Suprapubic skin (tissue), 4 donors: ENCODE results near the gene GPC5. TPM values are rescaled to one million over a fixed set of nuclear protein-coding genes. Genes with fewer than 3 reads are reported as not detected.

Experiments used
- DNase-seq, 2 donors: peaks; one replicate each; pipeline ENCODE4 v3.0.0-alpha.2; 2019; ENCODE audit warnings: low spot score in 2 of 2
- H3K27ac ChIP-seq: fragments of 200-600 bp; sonication (generic); one replicate; pipeline ENCODE4 v1.5.1; 2019
- H3K27me3 ChIP-seq: fragments of 200-600 bp; sonication (generic); one replicate; pipeline ENCODE4 v1.5.1; 2019
- H3K36me3 ChIP-seq: fragments of 200-600 bp; sonication (generic); one replicate; pipeline ENCODE4 v1.5.1; 2019
- H3K4me1 ChIP-seq: fragments of 200-600 bp; sonication (generic); one replicate; pipeline ENCODE4 v1.5.1; 2019
- H3K4me3 ChIP-seq: fragments of 200-600 bp; sonication (generic); one replicate; pipeline ENCODE4 v1.5.1; 2019; ENCODE audit warnings: mild to moderate bottlenecking
- H3K9me3 ChIP-seq: fragments of 200-600 bp; sonication (generic); one replicate; pipeline ENCODE4 v1.5.1; 2019
- CTCF ChIP-seq, 2 donors: fragments of 200-600 bp in 1 of 2; fragments of 450-650 bp in 1 of 2; sonication (generic) in 1 of 2; IDR thresholded peaks; one replicate each; pipeline ENCODE4 v1.5.1; 2016 to 2019; ENCODE audit warnings: antibody characterized with exemption in 2 of 2, mild to moderate bottlenecking in 1 of 2, moderate library complexity in 1 of 2
- EP300 ChIP-seq: sonication (generic); formaldehyde crosslinking; IDR thresholded peaks from one replicate; pipeline ENCODE4 v1.6.1; 2017; ENCODE audit warnings: antibody characterized with exemption
- POLR2A ChIP-seq, 2 donors: fragments of 450-650 bp; IDR thresholded peaks; one replicate each; pipeline ENCODE4 v1.6.1; 2017; ENCODE audit warnings: antibody characterized with exemption in 2 of 2, mild to moderate bottlenecking in 2 of 2, moderate library complexity in 2 of 2
- POLR2AphosphoS5 ChIP-seq, 3 donors: sonication (generic); formaldehyde crosslinking; IDR thresholded peaks; one replicate each; pipeline ENCODE4 v1.6.1; 2017; ENCODE audit warnings: antibody characterized with exemption in 3 of 3
- WGBS: methylation state at CpG from one replicate; pipeline ENCODE4 v1.1.5; 2018; 5-methylcytosine and 5-hydroxymethylcytosine counted together
- total RNA-seq, 4 donors: library from RNA; depleted of rRNA; stranded (reverse); fragments of >200 nt; gene quantifications; one replicate each; pipeline ENCODE4 v1.1.0, GENCODE V29; 2016

GPC5 gene
- total RNA-seq, 4 donors from 2014 or later: 0.55 TPM; not detected in 3

GRCh38 chr13:91361755-91362271 is 36.6 kb upstream of the GPC5 start:
- Histone ChIP-seq H3K36me3 (no peaks in the 10 kb centered on the region), H3K4me3 (no peak overlapping the region), H3K9me3 (no peaks in the 10 kb centered on the region), H3K27me3 (no peaks in the 10 kb centered on the region), H3K4me1 (no peaks in the 10 kb centered on the region), H3K27ac (no peak overlapping the region)
- DNase-seq: no peak
- TF ChIP-seq EP300: no peak
- no peak for TF ChIP-seq POLR2A (IDR thresholded peaks at IDR 0.05)
- no peak for TF ChIP-seq CTCF (IDR thresholded peaks at IDR 0.05)
- no peak for TF ChIP-seq POLR2AphosphoS5 (IDR thresholded peaks at IDR 0.05)
- 90% methylated on average over 1 of the region's 1 CpG for WGBS

GRCh38 chr13:91362908-91363307 is 35.5 kb upstream of the GPC5 start:
- TF ChIP-seq EP300 (no peak), CTCF (IDR thresholded peaks at IDR 0.05) (no peak), POLR2AphosphoS5 (IDR thresholded peaks at IDR 0.05) (no peak), POLR2A (IDR thresholded peaks at IDR 0.05) (no peak)
- Histone ChIP-seq H3K4me1 (no peaks in the 10 kb centered on the region), H3K27me3 (no peaks in the 10 kb centered on the region), H3K36me3 (no peaks in the 10 kb centered on the region), H3K27ac (no peak overlapping the region), H3K4me3 (no peak overlapping the region), H3K9me3 (no peaks in the 10 kb centered on the region)
- DNase-seq: no peak
- 66% methylated on average over 1 of the region's 1 CpG for WGBS

- WGBS: 100% methylated on average over 1 of the region's 1 CpG
- H3K4me1 ChIP-seq: no peaks in the 10 kb centered on the region
- H3K9me3 ChIP-seq: no peaks in the 10 kb centered on the region
- TF ChIP-seq POLR2A (IDR thresholded peaks at IDR 0.05): no peak
- TF ChIP-seq EP300: no peak
- TF ChIP-seq POLR2AphosphoS5 (IDR thresholded peaks at IDR 0.05): no peak
- no peak for TF ChIP-seq CTCF (IDR thresholded peaks at IDR 0.05)
- H3K27me3 ChIP-seq: no peaks in the 10 kb centered on the region
- DNase-seq: no peak
- H3K27ac ChIP-seq: no peak overlapping the region
- H3K36me3 ChIP-seq: no peaks in the 10 kb centered on the region
- no peak overlapping the region for H3K4me3 ChIP-seq
Measured at GRCh38 chr13:91368101-91368500, 30.3 kb upstream of the GPC5 start.

GRCh38 chr13:91368676-91369440 is 29.6 kb upstream of the GPC5 start:
- no peak overlapping the region for H3K27ac ChIP-seq
- no peaks in the 10 kb centered on the region for H3K36me3 ChIP-seq
- H3K4me3 ChIP-seq: no peak overlapping the region
- TF ChIP-seq POLR2AphosphoS5 (IDR thresholded peaks at IDR 0.05) (no peak), POLR2A (IDR thresholded peaks at IDR 0.05) (no peak), EP300 (no peak), CTCF (IDR thresholded peaks at IDR 0.05) (no peak)
- no peaks in the 10 kb centered on the region for H3K9me3 ChIP-seq
- no peaks in the 10 kb centered on the region for H3K27me3 ChIP-seq
- 82% methylated on average over 3 of the region's 3 CpGs for WGBS
- DNase-seq: no peak
- H3K4me1 ChIP-seq: no peaks in the 10 kb centered on the region

- no peaks in the 10 kb centered on the region for H3K9me3 ChIP-seq
- 39% methylated on average over 3 of the region's 3 CpGs for WGBS
- no peaks in the 10 kb centered on the region for H3K36me3 ChIP-seq
- no peak for TF ChIP-seq POLR2A (IDR thresholded peaks at IDR 0.05)
- no peak for TF ChIP-seq EP300
- no peak for TF ChIP-seq POLR2AphosphoS5 (IDR thresholded peaks at IDR 0.05)
- no peak for TF ChIP-seq CTCF (IDR thresholded peaks at IDR 0.05)
- no peak overlapping the region for H3K27ac ChIP-seq
- H3K4me3 ChIP-seq: no peak overlapping the region
- no peaks in the 10 kb centered on the region for H3K27me3 ChIP-seq
- no peaks in the 10 kb centered on the region for H3K4me1 ChIP-seq
- DNase-seq: no peak
Measured at GRCh38 chr13:91369441-91369831, 29.0 kb upstream of the GPC5 start.
